HCT116 (cell line): ENCODE measurements around the gene CELF1. TPM values are rescaled to one million over a fixed set of nuclear protein-coding genes. Genes with fewer than 3 reads are reported as not detected.

Experiments used
- ATAC-seq: fragments of 200-7000 bp; cut with Tn5 transposase; 2 replicates; pipeline ENCODE4 v1.9.1; 2020; ENCODE audit warnings: mild to moderate bottlenecking, moderate library complexity
- BruUV-seq: library from RNA; stranded (reverse); fragments of 400-500 nt; replicated peaks from 2 replicates; lab custom pipeline; 2021; lab: Mats Ljungman, UMichigan
- CTCF ChIA-PET: fragments of 300-600 bp; sonication (Branson Sonifier 250); formaldehyde crosslinking; loops from one replicate; lab custom pipeline; 2021; ENCODE audit warnings: antibody characterized with exemption; lab: Charles Lee
- POLR2A ChIA-PET: fragments of 300-600, 350-600 bp; sonication (Branson Sonifier 250); formaldehyde crosslinking; loops from one replicate; lab custom pipeline; 2021; ENCODE audit warnings: antibody characterized with exemption; lab: Charles Lee
- RAD21 ChIA-PET, 2 experiments: fragments of 300-600 bp; sonication (Branson Sonifier 250); formaldehyde crosslinking; loops; one replicate each; lab custom pipeline; 2023; ENCODE audit warnings: low total read pairs in 2 of 2; ENCODE audit not compliant: uncharacterized antibody in 2 of 2, unreplicated experiment in 2 of 2, low non-redundant PET in 1 of 2; lab: Charles Lee
- DNase-seq: peaks from one replicate; pipeline ENCODE4 v3.0.0-alpha.2; 2010; ENCODE audit warnings: low read depth, low spot score
- H2AFZ ChIP-seq: fragments of 200-600 bp; shearing (Covaris generic), sonication (generic); 2 replicates; pipeline ENCODE4 v1.6.1; 2017; ENCODE audit warnings: low read depth, mixed run types, mixed read lengths, antibody characterized with exemption, low read length; ENCODE audit not compliant: poor library complexity, severe bottlenecking
- H3K27ac ChIP-seq: 2 replicates; pipeline ENCODE4 v1.5.1; 2012; ENCODE audit warnings: low read depth, low read length
- H3K27me3 ChIP-seq: fragments of 200-600 bp; sonication (generic); 2 replicates; pipeline ENCODE4 v1.6.1; 2016; ENCODE audit warnings: mixed run types, low read length, mixed read lengths; ENCODE audit not compliant: insufficient read depth
- H3K36me3 ChIP-seq, 2 experiments: fragments of 200-500 bp in 1 of 2; fragments of 200-600 bp in 1 of 2; sonication (Bioruptor generic) in 1 of 2; sonication (generic) in 1 of 2; 2 replicates each; pipeline versions ENCODE4 v1.5.1 to v1.6.1; 2014 to 2016; ENCODE audit warnings: low read length in 2 of 2, inconsistent platforms in 1 of 2, mixed read lengths in 1 of 2, mixed run types in 1 of 2; ENCODE audit not compliant: insufficient read depth in 2 of 2, control insufficient read depth in 1 of 2
- H3K4me1 ChIP-seq, 2 experiments: fragments of 200-600 bp in 1 of 2; sonication (generic) in 1 of 2; 2 replicates each; pipeline versions ENCODE4 v1.5.1 to v1.6.1; 2012 to 2017; ENCODE audit warnings: low read length in 2 of 2, inconsistent platforms in 1 of 2, mild to moderate bottlenecking in 1 of 2, mixed read lengths in 1 of 2, mixed run types in 1 of 2, moderate library complexity in 1 of 2; ENCODE audit not compliant: insufficient read depth in 2 of 2, control insufficient read depth in 1 of 2
- H3K4me2 ChIP-seq: fragments of 200-600 bp; sonication (generic); 2 replicates; pipeline ENCODE4 v1.6.1; 2017; ENCODE audit warnings: mixed run types, low read length, mixed read lengths
- H3K4me3 ChIP-seq, 2 experiments: fragments of 200-600 bp in 1 of 2; sonication (generic) in 1 of 2; replicated peaks in 1 of 2; 2 replicates each; pipeline ENCODE4 v1.5.1; 2011 to 2016; ENCODE audit warnings: low read length in 2 of 2, control low read depth in 1 of 2, low read depth in 1 of 2, mild to moderate bottlenecking in 1 of 2, mixed read lengths in 1 of 2, mixed run types in 1 of 2
- H3K79me2 ChIP-seq: fragments of 200-600 bp; sonication (generic); 2 replicates; pipeline ENCODE4 v1.6.1; 2017; ENCODE audit warnings: mild to moderate bottlenecking, mixed run types, low read length, moderate library complexity, mixed read lengths; ENCODE audit not compliant: insufficient read depth
- H3K9ac ChIP-seq: fragments of 200-600 bp; sonication (generic); 2 replicates; pipeline ENCODE4 v1.6.1; 2016; ENCODE audit warnings: low read length, mixed read lengths
- H3K9me2 ChIP-seq: fragments of 200-600 bp; sonication (generic), shearing (Covaris generic); 2 replicates; pipeline ENCODE4 v1.6.1; 2017; ENCODE audit warnings: mixed run types, mild to moderate bottlenecking, moderate library complexity; ENCODE audit not compliant: insufficient read depth
- H3K9me3 ChIP-seq, 2 experiments: fragments of 200-500 bp in 1 of 2; fragments of 200-600 bp in 1 of 2; sonication (Bioruptor generic) in 1 of 2; sonication (generic) in 1 of 2; 2 replicates each; pipeline ENCODE4 v1.6.1; 2014 to 2017; ENCODE audit warnings: low read length in 2 of 2, mixed read lengths in 2 of 2, inconsistent platforms in 1 of 2, low read depth in 1 of 2, mild to moderate bottlenecking in 1 of 2, mixed run types in 1 of 2, moderate library complexity in 1 of 2; ENCODE audit not compliant: control insufficient read depth in 1 of 2, insufficient read depth in 1 of 2
- H4K20me1 ChIP-seq: fragments of 200-600 bp; sonication (generic), shearing (Covaris generic); 2 replicates; pipeline ENCODE4 v1.6.1; 2017; ENCODE audit warnings: mixed run types, mild to moderate bottlenecking, moderate library complexity; ENCODE audit not compliant: insufficient read depth
- ATF3 ChIP-seq: IDR thresholded peaks from 2 replicates; pipeline ENCODE4 v1.6.1; 2012
- CBX3 ChIP-seq: IDR thresholded peaks from 2 replicates; pipeline ENCODE4 v1.6.1; 2012; ENCODE audit warnings: low read depth
- CEBPB ChIP-seq: IDR thresholded peaks from 2 replicates; pipeline ENCODE4 v1.6.1; 2012; ENCODE audit warnings: low read depth
- CTCF ChIP-seq, 3 experiments: fragments of 200-600 bp in 1 of 3; sonication (generic) in 1 of 3; IDR thresholded peaks in 2 of 3; conservative IDR thresholded peaks in 1 of 3; 2 replicates each; pipeline ENCODE4 v1.5.1; 2012 to 2017; ENCODE audit warnings: low read depth in 2 of 3, low read length in 2 of 3, antibody characterized with exemption in 1 of 3, borderline replicate concordance in 1 of 3, control low read depth in 1 of 3, mild to moderate bottlenecking in 1 of 3, mixed read lengths in 1 of 3, mixed run types in 1 of 3, moderate library complexity in 1 of 3; ENCODE audit not compliant: insufficient read depth in 1 of 3
- EGR1 ChIP-seq: IDR thresholded peaks from 2 replicates; pipeline ENCODE4 v1.6.1; 2012; ENCODE audit warnings: low read depth
- FOSL1 ChIP-seq: IDR thresholded peaks from 2 replicates; pipeline ENCODE4 v1.6.1; 2012; ENCODE audit warnings: low read depth
- JUND ChIP-seq: IDR thresholded peaks from 2 replicates; pipeline ENCODE4 v1.6.1; 2012
- MAX ChIP-seq: IDR thresholded peaks from 2 replicates; pipeline ENCODE4 v1.6.1; 2012
- POLR2A ChIP-seq: IDR thresholded peaks from 2 replicates; pipeline ENCODE4 v1.7.0; 2011; ENCODE audit warnings: borderline replicate concordance; ENCODE audit not compliant: insufficient read depth, insufficient read length; ENCODE audit errors: extremely low read depth
- POLR2AphosphoS5 ChIP-seq: IDR thresholded peaks from 2 replicates; pipeline ENCODE4 v1.6.1; 2011; ENCODE audit warnings: mild to moderate bottlenecking, low read depth, low read length, moderate library complexity
- RAD21 ChIP-seq: IDR thresholded peaks from 2 replicates; pipeline ENCODE4 v1.6.1; 2012; ENCODE audit warnings: low read depth, mild to moderate bottlenecking
- REST ChIP-seq: IDR thresholded peaks from 2 replicates; pipeline ENCODE4 v1.6.1; 2012; ENCODE audit warnings: low read depth
- SIN3A ChIP-seq: IDR thresholded peaks from 2 replicates; pipeline ENCODE4 v1.6.1; 2012; ENCODE audit warnings: low read depth
- SP1 ChIP-seq: IDR thresholded peaks from 2 replicates; pipeline ENCODE4 v1.6.1; 2012; ENCODE audit warnings: low read depth
- SRF ChIP-seq: IDR thresholded peaks from 2 replicates; pipeline ENCODE4 v1.6.1; 2012; ENCODE audit warnings: low read depth
- TCF7L2 ChIP-seq: IDR thresholded peaks from 2 replicates; pipeline ENCODE4 v1.7.0; 2011; ENCODE audit warnings: borderline replicate concordance, inconsistent platforms; ENCODE audit not compliant: insufficient read depth, insufficient read length; ENCODE audit errors: extremely low read depth
- YY1 ChIP-seq: IDR thresholded peaks from 2 replicates; pipeline ENCODE4 v1.6.1; 2011; ENCODE audit warnings: low read length, low read depth, moderate library complexity, mild to moderate bottlenecking; ENCODE audit not compliant: insufficient replicate concordance; ENCODE audit errors: extremely low read depth
- ZBTB33 ChIP-seq: IDR thresholded peaks from 2 replicates; pipeline ENCODE4 v1.6.1; 2011; ENCODE audit warnings: mild to moderate bottlenecking, low read length, moderate library complexity; ENCODE audit not compliant: insufficient replicate concordance; ENCODE audit errors: extremely low read depth
- ZFX ChIP-seq: fragments of 450-650 bp; IDR thresholded peaks from 2 replicates; pipeline ENCODE4 v1.6.1; 2017
- intact Hi-C: fragments of 100-400 bp; cut with micrococcal nuclease; formaldehyde crosslinking; loops from 2 replicates; pipeline ENCODE4 v1.10.0; 2022
- total RNA-seq: library from RNA; stranded (reverse); gene quantifications from one replicate; pipeline ENCODE4 v1.2.1, GENCODE V29; 2021; ENCODE audit not compliant: unreplicated experiment

The CELF1 gene
- total RNA-seq, 1 experiment from 2014 or later = 133 TPM

GRCh38 chr11:47448566-47449427 is 104.1 kb downstream of the CELF1 start, which contains the start of gene RAPSN:
TSS of gene RAPSN (minus strand) at chr11:47449136. CDS start at chr11:47448964, 172 bp downstream.
- ChIA-PET RAD21 (no interaction called here), CTCF (no interaction called here), POLR2A (no interaction called here)
- H3K4me2 ChIP-seq = no peak within 1 kb of the TSS
- H3K4me1 ChIP-seq = no peaks in the 10 kb centered on the region
- no TSS peak for BruUV-seq
- DNase-seq = no peak
- no peak within 1 kb of the TSS for H3K4me3 ChIP-seq
- H3K27ac ChIP-seq = no peak within 1 kb of the TSS
- no peak within 1 kb of the TSS for H3K9ac ChIP-seq
- H4K20me1 ChIP-seq = no peaks in the 10 kb centered on the region
- H3K36me3 ChIP-seq = no peaks in the 10 kb centered on the region
- H3K9me2 ChIP-seq = no peaks in the 10 kb centered on the region
- H3K27me3 ChIP-seq = no peaks in the 10 kb centered on the region
- TF ChIP-seq SP1 (no peak), CTCF (IDR thresholded peaks at IDR 0.05 in 2 of 3, conservative IDR thresholded peaks at IDR 0.05 in 1 of 3; ENCODE audit: borderline replicate concordance in 1 of 3, insufficient read depth in 1 of 3, low read depth in 2 of 3, low read length in 2 of 3) (no peak), FOSL1 (no peak), POLR2A (no peak), ZBTB33 (no peak), CEBPB (no peak), POLR2AphosphoS5 (no peak), SRF (no peak), ZFX (no peak), JUND (no peak), REST (no peak), ATF3 (no peak), TCF7L2 (no peak), RAD21 (no peak), YY1 (no peak), SIN3A (no peak), MAX (no peak), CBX3 (no peak), EGR1 (no peak)
- ATAC-seq = no peak
- H3K79me2 ChIP-seq = no peaks in the 10 kb centered on the region
- no peak within 1 kb of the TSS for H2AFZ ChIP-seq
- H3K9me3 ChIP-seq = no peaks in the 10 kb centered on the region
- intact Hi-C loops = no loop called here
